Upper lobe of left lung (tissue), 4 donors: ENCODE measurements around the gene TPM4.

ENCODE experiments used
- CTCF ChIP-seq, 6 experiments: fragments of 450-650 bp in 4 of 6; fragments of 200-600 bp in 2 of 6; sonication (generic) in 2 of 6; IDR thresholded peaks; one replicate each; pipeline ENCODE4 v1.5.1; 2016 to 2019; ENCODE audit warnings: antibody characterized with exemption in 6 of 6
- EP300 ChIP-seq, 4 donors: sonication (generic); formaldehyde crosslinking; IDR thresholded peaks; one replicate each; pipeline ENCODE4 v1.5.1; 2017; ENCODE audit warnings: antibody characterized with exemption in 4 of 4, control low read depth in 2 of 4
- POLR2AphosphoS5 ChIP-seq, 2 donors: sonication (generic); formaldehyde crosslinking; IDR thresholded peaks; one replicate each; pipeline ENCODE4 v1.5.1; 2017; ENCODE audit warnings: antibody characterized with exemption in 2 of 2

- no peak for TF ChIP-seq CTCF (IDR thresholded peaks at IDR 0.05)
- TF ChIP-seq POLR2AphosphoS5 (IDR thresholded peaks at IDR 0.05), result no peak
- no peak for TF ChIP-seq EP300 (IDR thresholded peaks at IDR 0.05)
Observed at GRCh38 chr19:16091546-16092475, 15.5 kb downstream of the TPM4 start.
